HL-60/S4 (cell line): ENCODE results near the gene CSPG5.

Experiments
- in situ Hi-C: fragments of 300-500 bp; cut with MboI; formaldehyde crosslinking; loops from 2 replicates; pipeline ENCODE4 v1.14.3; 2022; ENCODE audit warnings: low sequenced_read_pairs

CSPG5 gene

GRCh38 chr3:47588587-47588986 is 9.9 kb upstream of the CSPG5 start:
- in situ Hi-C loops = no loop called here

GRCh38 chr3:47588053-47588452 is 9.4 kb upstream of the CSPG5 start:
- in situ Hi-C loops = no loop called here

GRCh38 chr3:47586746-47587145 is 8.1 kb upstream of the CSPG5 start:
- in situ Hi-C loops = no loop called here

- in situ Hi-C loops = no loop called here
These were observed 4.8 kb upstream of the CSPG5 start for GRCh38 chr3:47583320-47584075.

- in situ Hi-C loops = no loop called here
These were observed 3.2 kb upstream of the CSPG5 start for GRCh38 chr3:47581835-47582234.

GRCh38 chr3:47581422-47581821 is 2.8 kb upstream of the CSPG5 start:
- in situ Hi-C loops = no loop called here

- in situ Hi-C loops = no loop called here
These were observed 1.8 kb upstream of the CSPG5 start for GRCh38 chr3:47580481-47580880.

GRCh38 chr3:47579875-47580274 is 1.2 kb upstream of the CSPG5 start:
- in situ Hi-C loops = no loop called here

GRCh38 chr3:47578119-47578632 is 489 bp downstream of the CSPG5 start:
- in situ Hi-C loops = no loop called here

- in situ Hi-C loops = no loop called here
These were observed 1.0 kb downstream of the CSPG5 start for GRCh38 chr3:47577583-47578118.

- in situ Hi-C loops = no loop called here
These were observed 5.2 kb downstream of the CSPG5 start for GRCh38 chr3:47573190-47574172.

GRCh38 chr3:47571391-47572175 is 7.1 kb downstream of the CSPG5 start:
- in situ Hi-C loops = no loop called here

GRCh38 chr3:47568901-47569300 is 9.8 kb downstream of the CSPG5 start:
- in situ Hi-C loops = no loop called here

GRCh38 chr3:47567149-47567548 is 11.5 kb downstream of the CSPG5 start:
- in situ Hi-C loops = no loop called here

- in situ Hi-C loops = no loop called here
These were observed 12.0 kb downstream of the CSPG5 start for GRCh38 chr3:47566667-47567066.

GRCh38 chr3:47565734-47566550 is 12.7 kb downstream of the CSPG5 start:
- in situ Hi-C loops = no loop called here

GRCh38 chr3:47556351-47556750 is 22.3 kb downstream of the CSPG5 start:
- in situ Hi-C loops = no loop called here

- in situ Hi-C loops = no loop called here
These were observed 24.3 kb downstream of the CSPG5 start for GRCh38 chr3:47554335-47554734.

- in situ Hi-C loops = no loop called here
These were observed 25.3 kb downstream of the CSPG5 start for GRCh38 chr3:47553407-47553806.
